WTC11 (cell line): Measurements from ENCODE around the gene H1-8.

Source experiments
- TF ChIP-seq, protein P1 (sequence below): fragments of 200-600 bp; IDR thresholded peaks from 2 replicates; pipeline ENCODE4 v1.8.0; 2022; ENCODE audit warnings: antibody characterized with exemption
- TF ChIP-seq, protein P2 (sequence below): sonication (generic); formaldehyde crosslinking; IDR thresholded peaks from 2 replicates; pipeline ENCODE4 v1.8.0; 2022; ENCODE audit warnings: mild to moderate bottlenecking, missing genetic modification reagents

DNA sequence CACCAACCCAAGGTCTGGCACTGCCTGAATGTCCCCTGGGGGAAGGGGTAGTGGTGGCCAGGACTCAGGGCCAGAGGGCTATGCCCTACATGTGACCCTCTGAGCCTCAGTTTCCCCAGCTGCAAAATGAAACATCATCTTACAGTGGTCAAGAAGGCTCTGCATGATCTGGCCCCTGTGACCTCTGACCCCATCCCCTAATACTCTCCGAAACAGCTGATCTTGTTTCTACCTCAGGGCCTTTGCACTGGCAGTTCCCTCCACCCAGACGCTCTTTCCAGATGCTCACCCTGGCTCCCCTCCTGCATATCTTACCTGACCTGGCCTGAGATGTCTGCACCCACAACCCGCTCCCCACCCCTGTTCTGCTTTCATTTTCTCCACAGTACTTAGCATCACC lies 41.7 kb downstream of the H1-8 start:
- TF ChIP-seq, protein P1, sequence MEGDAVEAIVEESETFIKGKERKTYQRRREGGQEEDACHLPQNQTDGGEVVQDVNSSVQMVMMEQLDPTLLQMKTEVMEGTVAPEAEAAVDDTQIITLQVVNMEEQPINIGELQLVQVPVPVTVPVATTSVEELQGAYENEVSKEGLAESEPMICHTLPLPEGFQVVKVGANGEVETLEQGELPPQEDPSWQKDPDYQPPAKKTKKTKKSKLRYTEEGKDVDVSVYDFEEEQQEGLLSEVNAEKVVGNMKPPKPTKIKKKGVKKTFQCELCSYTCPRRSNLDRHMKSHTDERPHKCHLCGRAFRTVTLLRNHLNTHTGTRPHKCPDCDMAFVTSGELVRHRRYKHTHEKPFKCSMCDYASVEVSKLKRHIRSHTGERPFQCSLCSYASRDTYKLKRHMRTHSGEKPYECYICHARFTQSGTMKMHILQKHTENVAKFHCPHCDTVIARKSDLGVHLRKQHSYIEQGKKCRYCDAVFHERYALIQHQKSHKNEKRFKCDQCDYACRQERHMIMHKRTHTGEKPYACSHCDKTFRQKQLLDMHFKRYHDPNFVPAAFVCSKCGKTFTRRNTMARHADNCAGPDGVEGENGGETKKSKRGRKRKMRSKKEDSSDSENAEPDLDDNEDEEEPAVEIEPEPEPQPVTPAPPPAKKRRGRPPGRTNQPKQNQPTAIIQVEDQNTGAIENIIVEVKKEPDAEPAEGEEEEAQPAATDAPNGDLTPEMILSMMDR, result no peak
- TF ChIP-seq, protein P2, sequence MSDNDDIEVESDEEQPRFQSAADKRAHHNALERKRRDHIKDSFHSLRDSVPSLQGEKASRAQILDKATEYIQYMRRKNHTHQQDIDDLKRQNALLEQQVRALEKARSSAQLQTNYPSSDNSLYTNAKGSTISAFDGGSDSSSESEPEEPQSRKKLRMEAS (CRISPR knock-in tag), result no peak
